NCI-H187 (cell line): ENCODE data around the gene ALOX12B.
A peak's percentile ranks its signal among the peaks of the same experiment; 100 is the strongest.
"Not testable (repeated sequence)": the region's sequence is repeated elsewhere in the genome, so short reads cannot be mapped to it uniquely, and the experiment has no call there.

Experiments
- DNase-seq, 2 experiments: peaks; one replicate each; lab custom pipeline; 2025; lab: John Stamatoyannopoulos, UW

The ALOX12B gene

DNA sequence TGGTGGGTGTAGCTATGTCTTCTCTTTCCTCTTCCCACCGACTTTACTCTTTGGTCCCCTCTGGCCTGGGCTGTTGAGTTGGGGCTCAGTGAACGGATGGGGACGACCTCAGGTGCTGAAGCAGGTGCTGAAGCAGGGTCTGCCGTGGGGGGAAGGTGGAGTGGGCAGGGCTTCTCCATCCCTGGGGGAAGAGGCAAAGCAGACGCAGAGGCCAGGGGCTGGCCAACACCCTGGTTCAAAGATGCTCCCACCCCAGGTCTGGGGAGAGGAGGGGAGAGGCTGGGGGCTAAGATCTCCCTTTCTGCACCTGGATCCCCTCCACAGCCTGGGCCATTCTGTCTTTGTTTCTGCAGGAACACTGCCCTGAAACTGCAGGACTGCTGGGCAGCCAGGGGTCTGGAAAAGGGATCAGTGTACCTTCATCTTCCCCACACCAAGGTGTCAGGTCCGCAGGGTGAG, 22.9 kb downstream of the ALOX12B start:
- no peak for DNase-seq

DNA sequence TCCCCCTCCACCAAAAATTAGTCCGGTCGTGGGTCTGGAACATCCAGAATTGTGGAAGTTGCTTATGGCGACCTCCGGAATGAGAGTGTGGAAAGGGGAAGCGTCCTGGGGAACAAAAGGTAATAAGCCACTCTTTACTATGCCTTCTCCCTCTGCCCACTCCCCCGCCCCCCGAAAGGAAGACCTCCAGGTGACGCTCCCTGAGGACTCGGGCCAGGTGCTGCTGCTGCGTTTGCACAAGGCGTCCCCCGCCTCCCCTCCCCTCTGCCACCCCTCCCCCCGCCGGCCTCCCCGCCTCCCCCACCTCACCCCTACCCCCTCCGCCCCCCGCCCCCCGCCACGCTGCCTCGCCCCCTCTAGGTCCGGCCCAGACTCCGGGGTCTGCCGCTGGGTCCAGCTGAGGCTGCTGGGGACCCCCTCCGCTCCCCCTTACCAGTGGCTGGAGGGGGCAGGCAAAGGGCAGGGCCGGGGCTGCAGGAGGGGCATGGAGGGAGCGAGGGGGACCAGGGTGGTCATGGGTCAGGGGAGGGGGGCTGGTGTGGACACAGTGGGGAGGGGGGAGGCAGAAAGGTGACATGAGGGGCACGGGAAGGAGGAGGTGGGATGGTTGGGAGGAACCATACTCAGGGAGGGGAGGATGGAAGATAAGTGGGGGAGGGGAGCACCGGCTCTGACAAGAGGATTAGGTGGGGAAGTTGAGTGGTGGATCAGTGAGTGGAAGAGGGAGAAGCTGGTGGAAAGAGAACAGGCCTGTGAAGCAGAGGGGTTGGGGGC, 23.6 kb downstream of the ALOX12B start:
- DNase-seq: no peak

DNA sequence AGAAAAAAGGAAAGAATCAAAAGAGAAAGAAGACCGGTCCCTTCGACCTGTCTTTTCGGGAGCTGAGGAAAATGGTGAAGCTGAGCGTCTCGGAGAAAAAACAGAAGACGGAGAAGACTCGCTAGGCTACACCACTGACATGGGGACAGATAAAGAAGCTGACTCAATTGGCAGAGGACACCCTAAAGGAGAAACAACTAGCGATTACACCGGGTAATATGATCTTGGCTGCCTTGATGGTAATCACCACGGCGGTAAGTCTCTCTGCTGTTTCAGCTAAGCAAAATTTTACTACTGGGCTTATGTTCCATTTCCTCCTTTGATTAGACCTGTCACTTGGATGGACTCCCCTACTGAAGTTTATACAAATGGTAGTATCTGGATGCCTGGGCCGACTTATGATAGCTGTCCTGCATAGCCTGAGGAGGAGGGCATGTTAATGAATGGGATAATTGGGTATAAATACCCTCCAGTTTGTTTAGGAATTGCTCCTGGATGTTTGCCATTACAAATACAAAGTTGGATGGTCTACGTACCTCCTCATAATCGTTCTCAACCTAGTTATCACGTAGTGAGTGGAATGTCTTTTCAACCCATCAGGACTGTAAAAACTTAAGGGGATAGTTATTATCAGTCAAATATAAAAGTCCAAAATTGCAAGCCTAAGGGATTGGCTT, 24.6 kb downstream of the ALOX12B start:
- DNase-seq: no peak

DNA sequence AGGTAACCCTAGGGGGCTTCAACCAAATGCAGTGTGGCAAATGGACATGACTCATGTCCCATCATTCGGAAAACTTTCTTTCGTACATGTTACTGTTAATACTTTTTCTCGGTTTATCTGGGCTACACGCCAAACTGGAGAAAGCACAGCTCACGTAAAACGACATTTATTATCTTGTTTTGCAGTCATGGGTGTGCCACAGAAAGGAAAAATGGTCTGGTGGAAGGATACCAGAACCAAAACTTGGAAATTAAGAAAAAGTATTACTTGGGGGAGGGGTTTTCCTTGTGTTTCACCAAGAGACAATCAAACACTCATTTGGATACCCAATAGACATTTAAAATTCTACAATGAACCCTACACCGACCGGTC, 25.1 kb downstream of the ALOX12B start:
- no peak for DNase-seq

DNA sequence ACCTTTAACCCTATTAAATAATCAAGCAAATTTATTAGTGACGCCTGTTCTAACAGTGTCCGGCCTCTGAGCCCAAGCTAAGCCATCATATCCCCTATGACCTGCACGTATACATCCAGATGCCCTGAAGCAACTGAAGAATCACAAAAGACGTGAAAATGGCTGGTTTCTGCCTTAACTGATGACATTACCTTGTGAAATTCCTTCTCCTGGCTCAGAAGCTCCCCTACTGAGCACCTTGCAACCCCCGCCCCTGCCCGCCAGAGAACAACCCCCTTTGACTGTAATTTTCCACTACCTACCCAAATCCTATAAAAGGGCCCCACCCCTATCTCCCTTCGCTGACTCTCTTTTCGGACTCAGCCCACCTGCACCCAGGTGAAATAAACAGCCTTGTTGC, 25.7 kb downstream of the ALOX12B start:
- DNase-seq: not testable (repeated sequence)

DNA sequence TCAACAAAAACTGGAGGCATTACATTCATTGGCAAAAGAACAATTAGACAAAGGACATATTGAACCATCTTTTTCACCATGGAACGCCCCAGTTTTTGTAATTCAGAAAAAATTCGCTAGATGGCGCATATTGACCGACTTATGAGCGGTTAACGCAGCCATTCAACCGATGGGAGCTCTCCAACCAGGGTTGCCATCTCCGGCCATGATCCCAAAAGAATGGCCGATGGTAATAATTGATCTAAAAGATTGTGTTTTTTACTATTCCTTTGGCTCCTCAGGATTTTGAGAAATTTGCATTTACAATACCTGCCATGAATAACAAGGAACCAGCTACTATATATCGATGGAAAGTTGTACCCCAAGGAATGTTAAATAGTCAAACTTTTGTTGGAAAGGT, 27.2 kb downstream of the ALOX12B start:
- DNase-seq: peak; percentile 31 to 32

DNA sequence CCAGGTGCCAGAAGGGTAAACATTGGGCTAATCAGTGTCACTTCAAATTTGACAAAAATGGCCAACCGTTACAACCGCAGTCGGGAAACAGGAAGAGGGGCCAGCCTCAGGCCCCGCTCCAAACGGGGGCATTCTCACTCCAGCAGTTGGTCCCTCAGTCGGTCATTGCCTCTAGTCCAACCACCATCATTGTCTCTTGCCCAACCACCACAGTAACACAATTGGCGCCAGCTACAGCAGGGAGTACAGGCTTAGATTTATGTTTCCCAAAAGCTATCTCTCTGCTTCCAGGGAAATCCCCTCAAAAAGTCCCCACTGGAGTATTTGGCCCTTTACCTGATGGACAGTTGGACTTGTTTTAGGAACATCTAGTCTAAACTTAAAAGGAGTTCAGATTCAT, 28.4 kb downstream of the ALOX12B start:
- DNase-seq: no peak

DNA sequence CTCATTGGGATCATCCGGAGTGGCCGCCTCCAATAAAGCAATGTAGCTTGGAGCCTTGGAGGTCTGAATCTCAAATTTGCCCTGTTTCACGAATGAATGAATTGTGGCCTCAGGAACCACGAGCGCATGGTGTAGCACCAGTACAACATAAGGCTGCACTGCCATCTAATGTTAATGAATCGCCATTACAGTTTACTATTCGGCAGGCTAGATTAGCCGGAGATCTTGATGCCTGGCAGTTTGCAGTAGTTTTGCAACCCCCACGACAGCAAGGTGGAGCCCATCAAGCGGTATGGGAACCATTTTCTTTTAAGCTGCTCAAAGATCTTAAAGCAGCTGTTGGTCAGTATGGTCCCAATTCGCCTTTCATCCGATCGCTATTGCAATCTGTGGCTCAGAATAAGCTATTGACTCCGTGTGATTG, 29.8 kb downstream of the ALOX12B start:
- DNase-seq: no peak

DNA sequence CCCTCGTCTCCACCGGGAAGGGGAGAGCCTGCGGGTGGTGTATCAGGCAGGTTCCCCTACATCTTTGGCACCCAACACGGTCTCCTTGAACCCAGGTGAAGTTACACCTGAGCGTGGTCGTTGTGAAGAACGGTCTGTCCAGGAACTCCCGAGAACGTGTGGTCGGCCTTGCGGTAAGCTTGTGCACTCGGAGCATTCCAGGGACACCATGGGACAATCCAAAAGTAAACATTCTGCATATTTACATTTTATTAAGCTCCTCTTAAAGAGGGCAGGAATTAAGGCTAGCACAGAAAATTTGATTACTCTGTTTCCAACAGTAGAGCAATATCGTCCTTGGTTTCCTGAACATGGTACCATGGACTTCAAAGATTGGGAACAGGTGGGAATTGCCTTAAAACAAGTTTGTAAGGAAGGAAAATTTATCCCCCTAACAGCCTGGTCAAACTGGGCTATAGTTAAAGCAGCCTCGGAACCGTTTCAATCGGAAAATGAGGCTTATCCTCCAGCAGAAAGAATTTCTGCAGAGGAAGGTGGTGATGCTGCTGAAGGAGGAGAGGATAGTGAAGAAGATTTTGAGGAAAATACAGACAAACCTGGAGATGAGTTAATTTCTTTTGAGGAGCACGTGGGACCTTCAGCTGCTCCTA, 30.4 kb downstream of the ALOX12B start:
- DNase-seq: no peak

DNA sequence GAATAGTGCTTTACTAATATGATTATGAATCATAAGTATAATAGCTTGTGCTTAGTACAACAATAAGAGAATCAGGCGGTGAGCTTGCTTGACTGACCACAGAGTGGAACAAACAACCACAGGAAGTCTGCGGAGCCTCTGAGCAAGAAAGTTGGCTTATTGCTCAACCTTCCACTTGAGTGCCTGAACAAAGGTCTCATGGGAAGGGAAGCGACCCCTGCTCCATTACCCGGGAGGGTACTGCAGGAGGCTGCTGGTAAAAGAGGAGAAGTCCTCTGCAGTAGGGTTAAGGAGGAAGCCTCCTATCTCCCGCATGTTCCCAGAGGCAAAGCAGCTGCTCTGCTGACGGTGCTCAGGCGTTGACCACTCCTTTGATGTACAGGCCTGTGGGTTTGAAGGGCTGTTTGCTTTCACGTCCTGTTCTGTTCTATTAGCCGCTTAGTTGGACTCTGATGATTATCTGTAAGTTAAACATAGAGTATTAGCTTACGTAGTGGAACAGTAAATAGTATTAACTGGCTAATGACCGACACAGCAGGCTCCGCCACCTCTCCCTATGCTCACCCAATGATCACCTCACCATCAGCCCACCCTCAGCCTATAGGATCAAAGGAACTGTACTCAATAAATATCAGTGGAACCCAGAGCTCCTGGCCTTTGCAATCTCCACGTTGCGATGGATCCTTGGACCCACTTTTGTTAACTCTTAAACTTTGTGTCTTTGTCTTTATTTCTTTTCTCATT, 31.1 kb downstream of the ALOX12B start:
- DNase-seq: no peak

DNA sequence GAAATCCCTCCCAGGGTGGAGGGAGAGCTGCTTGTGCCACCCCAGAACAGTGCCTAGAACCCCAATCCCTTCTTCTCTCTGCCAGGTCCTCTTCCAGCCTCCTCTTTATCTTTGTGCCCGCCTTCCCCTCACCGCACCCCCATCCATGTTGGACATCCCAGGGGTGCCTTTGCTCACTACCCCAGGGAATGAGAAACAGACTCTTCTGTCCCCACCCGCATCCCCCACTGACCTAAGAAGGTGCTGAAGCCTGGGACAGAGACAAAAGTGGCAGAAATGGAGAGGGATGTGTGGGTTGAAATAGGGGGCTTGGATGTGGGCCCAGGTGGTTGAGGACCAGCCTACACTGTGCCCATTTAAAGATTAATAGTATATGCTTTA, 31.7 kb downstream of the ALOX12B start:
- no peak for DNase-seq

DNA sequence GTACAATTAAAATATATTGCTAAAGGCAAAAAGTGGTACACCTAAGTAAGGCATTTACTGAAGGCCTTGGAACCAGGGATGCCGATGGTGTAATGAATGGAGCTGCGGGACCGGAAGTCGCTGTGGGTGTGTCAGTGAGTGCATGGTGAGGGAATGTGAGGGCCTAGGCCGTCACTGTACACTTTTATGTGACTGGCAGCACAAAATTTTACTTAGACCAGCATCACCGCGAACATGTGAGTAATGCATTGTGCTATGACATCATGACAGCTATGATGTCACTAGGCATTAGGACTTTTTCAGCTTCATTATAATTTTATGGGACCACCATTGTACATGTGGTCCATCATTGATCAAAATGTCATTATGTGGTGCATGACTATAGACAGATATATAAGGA, 33.9 kb downstream of the ALOX12B start:
- DNase-seq: no peak

DNA sequence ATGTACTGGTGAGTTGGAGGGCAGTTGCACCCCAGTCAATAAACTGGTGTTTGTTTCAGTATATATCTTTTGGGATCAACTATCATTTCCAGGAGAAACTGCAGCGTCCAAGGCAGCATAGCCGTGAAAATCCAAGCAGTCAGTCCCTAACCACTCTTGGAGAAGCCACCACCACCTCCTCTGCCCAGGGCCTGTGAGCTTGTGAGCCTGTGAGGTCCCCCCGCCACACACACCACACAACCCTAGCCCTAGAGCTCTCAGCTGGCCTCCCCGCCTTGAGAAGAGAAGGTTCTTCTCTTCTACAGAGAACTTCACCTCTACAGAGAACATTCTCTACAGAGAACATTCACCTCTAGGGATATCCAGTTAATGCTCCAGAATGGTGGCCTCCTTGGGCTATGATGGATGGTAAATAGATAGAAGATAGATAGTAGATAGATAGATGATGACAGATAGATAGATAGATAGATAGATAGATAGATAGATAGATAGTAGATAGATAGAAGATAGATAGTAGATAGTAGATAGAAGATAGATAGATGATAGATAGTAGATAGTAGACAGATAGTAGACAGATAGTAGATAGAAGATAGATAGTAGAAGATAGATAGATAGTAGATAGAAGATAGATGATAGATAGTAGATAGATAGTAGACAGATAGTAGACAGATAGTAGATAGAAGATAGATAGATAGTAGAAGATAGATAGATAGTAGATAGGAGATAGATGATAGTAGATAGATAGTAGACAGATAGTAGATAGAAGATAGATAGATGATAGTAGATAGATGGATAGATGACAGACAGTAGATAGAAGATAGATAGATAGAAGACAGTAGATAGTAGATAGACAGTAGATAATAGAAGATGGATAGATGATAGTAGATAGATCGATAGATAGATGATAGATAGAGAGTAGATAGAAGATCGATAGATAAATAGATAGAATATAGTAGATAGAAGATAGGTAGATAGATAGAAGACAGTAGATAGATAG, 35.0 kb downstream of the ALOX12B start:
- DNase-seq: no peak

DNA sequence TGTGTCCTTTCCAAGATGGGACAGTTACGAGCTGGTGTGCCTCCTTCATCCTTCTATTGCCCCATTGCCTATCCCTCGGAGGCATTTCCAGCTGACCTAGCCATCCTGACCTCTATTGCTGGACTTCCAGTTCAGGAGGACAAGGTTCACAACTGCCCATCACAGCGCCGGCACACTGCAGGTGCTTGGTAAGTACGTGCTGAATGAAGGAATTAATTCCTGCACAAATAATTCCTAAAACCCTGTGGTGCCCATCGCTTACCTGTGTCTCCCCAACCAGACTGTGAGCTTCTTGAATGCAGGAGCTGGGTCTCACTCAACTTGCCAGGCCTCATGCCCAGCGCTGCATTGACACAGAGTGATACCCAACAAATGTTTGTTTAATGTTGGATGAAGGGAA, 35.7 kb downstream of the ALOX12B start:
- DNase-seq: no peak

DNA sequence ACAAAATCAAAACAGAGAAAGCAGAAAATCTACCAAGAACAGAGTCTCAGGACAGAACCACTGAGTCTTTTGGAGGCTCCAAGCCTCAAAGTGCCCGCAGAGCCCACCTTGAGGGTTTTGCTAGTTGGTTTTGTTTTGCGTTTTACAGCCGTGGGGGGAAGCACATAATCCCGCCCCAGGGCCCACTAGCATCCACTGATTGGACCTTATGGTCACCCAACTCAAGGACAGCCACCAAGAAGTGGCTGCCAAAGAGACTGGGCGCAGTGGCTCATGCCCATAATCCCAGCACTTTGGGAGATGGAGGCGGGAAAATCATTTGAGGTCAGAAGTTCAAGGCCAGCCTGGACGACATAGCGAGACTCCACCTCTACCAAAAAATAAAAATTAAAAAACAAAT, 38.8 kb downstream of the ALOX12B start:
- no peak for DNase-seq

DNA sequence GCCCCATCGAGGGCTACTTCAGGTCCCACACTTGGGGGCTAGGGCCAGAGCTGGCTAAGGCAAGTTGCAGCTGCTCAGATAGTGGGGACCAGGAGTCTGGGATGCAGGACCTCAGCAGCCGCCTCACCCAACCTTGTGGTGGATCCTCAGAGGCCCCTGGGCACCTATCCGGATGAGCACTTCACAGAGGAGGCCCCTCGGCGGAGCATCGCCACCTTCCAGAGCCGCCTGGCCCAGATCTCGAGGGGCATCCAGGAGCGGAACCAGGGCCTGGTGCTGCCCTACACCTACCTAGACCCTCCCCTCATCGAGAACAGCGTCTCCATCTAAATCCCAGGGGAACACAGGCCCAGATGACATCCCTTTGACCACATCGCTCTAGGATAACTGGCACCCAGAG, 39.3 kb downstream of the ALOX12B start:
- no peak for DNase-seq

DNA sequence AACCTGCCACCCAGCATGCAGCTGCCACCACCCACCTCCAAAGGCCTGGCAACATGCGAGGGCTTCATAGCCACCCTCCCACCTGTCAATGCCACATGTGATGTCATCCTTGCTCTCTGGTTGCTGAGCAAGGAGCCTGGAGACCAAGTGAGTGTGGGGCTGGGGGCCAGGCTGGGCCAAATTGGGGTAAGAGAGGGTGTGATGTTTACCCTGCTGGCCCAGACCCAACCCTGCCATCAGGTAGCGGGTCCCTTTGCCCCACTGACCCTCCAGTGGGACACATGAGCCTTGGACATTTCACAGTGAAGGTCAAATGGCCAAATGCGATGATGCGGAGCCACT, 39.8 kb downstream of the ALOX12B start:
- no peak for DNase-seq

DNA sequence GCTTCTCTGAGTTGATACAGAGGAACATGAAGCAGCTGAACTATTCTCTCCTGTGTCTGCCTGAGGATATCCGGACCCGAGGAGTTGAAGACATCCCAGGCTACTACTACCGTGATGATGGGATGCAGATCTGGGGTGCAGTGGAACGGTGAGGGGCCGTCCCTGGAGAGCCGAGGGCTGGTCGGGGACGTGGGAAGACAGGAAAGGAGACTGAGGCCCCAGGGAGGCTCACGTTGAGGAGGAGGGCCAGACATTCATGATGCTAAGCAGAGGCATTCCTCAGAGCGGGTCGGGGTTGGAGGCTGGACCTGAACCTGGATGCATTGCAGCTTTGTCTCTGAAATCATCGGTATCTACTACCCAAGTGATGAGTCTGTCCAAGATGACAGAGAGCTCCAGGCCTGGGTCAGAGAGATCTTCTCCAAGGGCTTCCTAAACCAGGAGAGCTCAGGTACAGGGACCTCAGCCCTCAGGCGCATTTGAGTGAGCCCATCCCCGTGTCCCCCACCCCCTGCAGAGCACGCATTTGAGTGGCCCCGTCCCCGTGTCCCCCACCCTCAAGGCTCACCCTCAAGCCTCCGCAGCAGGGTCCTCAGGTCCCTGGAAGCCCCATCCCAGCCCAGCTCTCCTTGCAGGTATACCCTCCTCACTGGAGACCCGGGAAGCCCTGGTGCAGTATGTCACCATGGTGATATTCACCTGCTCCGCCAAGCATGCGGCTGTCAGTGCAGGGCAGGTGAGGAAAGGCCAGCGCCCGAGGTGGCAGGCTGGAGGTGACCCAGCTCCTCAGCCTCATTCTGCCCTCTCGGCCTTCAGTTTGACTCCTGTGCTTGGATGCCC, 40.4 kb downstream of the ALOX12B start:
- no peak for DNase-seq

DNA sequence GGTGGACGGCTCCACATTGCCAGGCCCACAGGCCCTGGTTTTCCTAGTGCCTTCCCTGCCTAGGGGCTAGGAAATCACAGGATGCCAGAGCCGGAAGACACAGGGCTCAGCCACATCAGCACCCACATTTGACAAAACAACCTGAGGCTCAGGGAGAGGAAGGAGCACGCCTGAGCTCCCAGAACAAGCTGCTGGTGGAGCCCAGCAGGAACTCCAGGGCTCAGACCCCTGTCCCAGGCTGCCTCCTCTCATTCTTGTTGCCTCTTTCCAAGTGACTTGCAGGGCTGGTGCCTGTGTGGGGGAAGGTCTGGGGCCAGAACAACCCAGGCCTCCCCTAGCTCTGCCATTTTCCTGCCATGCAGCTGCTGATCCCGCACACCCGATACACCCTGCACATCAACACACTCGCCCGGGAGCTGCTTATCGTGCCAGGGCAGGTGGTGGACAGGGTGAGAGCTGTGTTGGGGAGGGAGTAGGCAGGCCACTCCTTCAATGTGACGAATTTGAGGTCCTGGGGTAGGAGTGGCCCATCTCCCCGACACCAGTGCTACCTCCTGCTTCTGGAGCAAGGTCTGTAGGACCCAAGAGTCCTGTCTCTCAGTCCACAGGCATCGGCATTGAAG, 41.1 kb downstream of the ALOX12B start:
- DNase-seq: no peak
